Fibroblast of upper back skin (primary cell): ENCODE measurements around the gene ARHGEF19.
"Not testable (repeated sequence)": the region's sequence is repeated elsewhere in the genome, so short reads cannot be mapped to it uniquely, and the experiment has no call there.

Experiments
- DNase-seq: peaks from one replicate; pipeline ENCODE4 v3.0.0-alpha.2; 2013

Gene ARHGEF19

GRCh38 chr1:16212251-16212961 is at the start of gene ARHGEF19:
Gene ARHGEF19, minus strand, starts transcription at chr1:16212652. Its CDS starts 3,598 bp downstream, at chr1:16209054.
- DNase-seq, result no peak

GRCh38 chr1:16262067-16262466 is 49.6 kb upstream of the ARHGEF19 start:
- no peak for DNase-seq

GRCh38 chr1:16260814-16261213 is 48.4 kb upstream of the ARHGEF19 start:
- peak; percentile 84 for DNase-seq

- no peak for DNase-seq
Measured at GRCh38 chr1:16258591-16259135, 46.2 kb upstream of the ARHGEF19 start.

GRCh38 chr1:16257968-16258367 is 45.5 kb upstream of the ARHGEF19 start:
- no peak for DNase-seq

GRCh38 chr1:16257556-16257955 is 45.1 kb upstream of the ARHGEF19 start:
- not testable (repeated sequence) for DNase-seq

- no peak for DNase-seq
Measured at GRCh38 chr1:16256478-16256877, 44.0 kb upstream of the ARHGEF19 start.

- DNase-seq, result no peak
Measured at GRCh38 chr1:16254263-16254928, 41.9 kb upstream of the ARHGEF19 start.

GRCh38 chr1:16253332-16253922 is 41.0 kb upstream of the ARHGEF19 start:
- DNase-seq, result no peak

- DNase-seq, result no peak
Measured at GRCh38 chr1:16252912-16253311, 40.5 kb upstream of the ARHGEF19 start.

- DNase-seq, result no peak
Measured at GRCh38 chr1:16251381-16251780, 38.9 kb upstream of the ARHGEF19 start.

GRCh38 chr1:16250524-16251251 is 38.2 kb upstream of the ARHGEF19 start:
- DNase-seq, result peak; percentile 77

- DNase-seq, result peak; percentile 74
Measured at GRCh38 chr1:16249596-16250241, 37.3 kb upstream of the ARHGEF19 start.

- peak; percentile 85 for DNase-seq
Measured at GRCh38 chr1:16248603-16249516, 36.4 kb upstream of the ARHGEF19 start.

GRCh38 chr1:16248007-16248436 is 35.6 kb upstream of the ARHGEF19 start:
- DNase-seq, result no peak

- DNase-seq, result no peak
Measured at GRCh38 chr1:16247441-16247840, 35.0 kb upstream of the ARHGEF19 start.

- DNase-seq, result no peak
Measured at GRCh38 chr1:16246961-16247360, 34.5 kb upstream of the ARHGEF19 start.

GRCh38 chr1:16246239-16246638 is 33.8 kb upstream of the ARHGEF19 start:
- not testable (repeated sequence) for DNase-seq

- no peak for DNase-seq
Measured at GRCh38 chr1:16245476-16246196, 33.2 kb upstream of the ARHGEF19 start.

GRCh38 chr1:16244650-16245285 is 32.3 kb upstream of the ARHGEF19 start:
- no peak for DNase-seq
